Nephron (organoid): ENCODE measurements around the gene PEX10.

Experiments
- H3K27ac Mint-ChIP-seq, 3 experiments: 2 replicates each; pipeline ENCODE4 v1.8.0; 2020; ENCODE audit warnings: mixed read lengths in 3 of 3, mild to moderate bottlenecking in 2 of 3, moderate library complexity in 1 of 3
- H3K27me3 Mint-ChIP-seq: 2 replicates; pipeline ENCODE4 v1.8.0; 2021; ENCODE audit warnings: low read depth, mild to moderate bottlenecking, moderate library complexity, mixed read lengths
- H3K36me3 Mint-ChIP-seq: 2 replicates; pipeline ENCODE4 v1.8.0; 2020; ENCODE audit warnings: low read depth, mixed read lengths
- H3K4me1 Mint-ChIP-seq: 2 replicates; pipeline ENCODE4 v1.8.0; 2020; ENCODE audit warnings: mixed read lengths
- H3K4me3 Mint-ChIP-seq, 3 experiments: 2 replicates each; pipeline ENCODE4 v1.8.0; 2020; ENCODE audit warnings: mild to moderate bottlenecking in 3 of 3, mixed read lengths in 3 of 3, moderate library complexity in 2 of 3
- H3K9me3 Mint-ChIP-seq: 2 replicates; pipeline ENCODE4 v1.8.0; 2020; ENCODE audit warnings: mixed read lengths
- CTCF ChIP-seq, 3 experiments: fragments of 200-600 bp; sonication (generic); IDR thresholded peaks; one replicate each; pipeline ENCODE4 v1.5.0; 2021; ENCODE audit warnings: antibody characterized with exemption in 3 of 3; ENCODE audit not compliant: unreplicated experiment in 3 of 3

Gene PEX10

DNA sequence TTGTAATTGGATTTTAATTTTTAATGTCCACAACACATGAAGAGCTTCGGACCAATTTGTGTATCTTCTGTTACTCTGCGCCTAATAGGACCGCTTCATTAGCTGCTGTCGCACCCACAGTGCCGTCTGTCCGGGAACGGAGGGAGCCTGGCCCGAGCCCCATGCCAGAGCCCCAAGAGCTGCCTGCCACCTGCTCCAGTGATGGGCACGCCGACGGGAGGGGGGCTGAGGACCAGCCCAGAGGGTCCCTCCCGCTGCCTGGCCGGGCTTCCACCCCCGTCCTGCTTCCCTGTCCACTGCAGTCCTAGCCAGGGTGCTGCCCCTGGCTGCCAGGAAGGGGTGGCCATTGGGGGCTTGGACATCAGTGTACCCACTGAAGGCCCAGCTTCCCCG, 33.5 kb upstream of the PEX10 start:
- Mint-ChIP-seq H3K27me3 (peaks cover 61% of the 10 kb centered on the region), H3K4me3 (no peak overlapping the region), H3K9me3 (no peaks in the 10 kb centered on the region), H3K4me1 (no peaks in the 10 kb centered on the region), H3K36me3 (no peaks in the 10 kb centered on the region), H3K27ac (no peak overlapping the region)
- TF ChIP-seq CTCF (IDR thresholded peaks at IDR 0.05; ENCODE audit: unreplicated experiment in 3 of 3), result no peak

DNA sequence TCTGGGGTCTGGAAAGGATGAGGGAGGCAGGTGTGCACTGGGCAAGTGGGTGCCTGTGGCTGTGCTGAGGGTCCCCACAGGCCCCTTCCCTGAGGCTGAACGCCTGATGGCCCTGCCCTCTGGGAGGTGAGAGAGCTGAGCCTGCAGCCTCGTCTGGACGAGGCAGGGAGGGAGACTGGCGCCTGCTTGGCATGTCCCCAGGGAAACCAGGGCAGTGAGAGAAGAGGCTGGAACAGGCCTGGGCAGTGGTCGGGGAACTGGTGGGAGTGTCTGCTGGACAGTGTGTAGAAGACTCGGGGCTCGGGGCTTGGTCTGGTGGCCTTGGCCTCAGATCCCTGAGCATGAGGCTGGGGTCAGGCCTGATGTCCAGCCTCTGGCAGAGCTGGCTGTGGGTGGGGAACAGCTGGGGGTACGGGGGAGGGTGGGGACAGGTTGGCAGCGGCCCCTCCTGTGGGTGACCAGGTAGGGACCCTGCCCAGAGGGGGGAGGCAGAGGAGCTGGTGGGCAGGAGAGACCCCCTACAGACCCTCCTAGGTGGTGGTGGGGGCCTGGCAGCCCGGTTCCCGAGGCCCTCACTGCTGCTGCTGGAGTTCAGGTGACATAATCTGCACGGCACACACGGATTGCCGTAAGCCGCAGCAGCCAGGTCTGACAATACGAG, 32.9 kb upstream of the PEX10 start:
- Mint-ChIP-seq H3K9me3 (no peaks in the 10 kb centered on the region), H3K27ac (no peak overlapping the region), H3K36me3 (no peaks in the 10 kb centered on the region), H3K4me1 (no peaks in the 10 kb centered on the region), H3K4me3 (no peak overlapping the region), H3K27me3 (peaks cover 61% of the 10 kb centered on the region)
- TF ChIP-seq CTCF (IDR thresholded peaks at IDR 0.05; ENCODE audit: unreplicated experiment in 3 of 3), result no peak

DNA sequence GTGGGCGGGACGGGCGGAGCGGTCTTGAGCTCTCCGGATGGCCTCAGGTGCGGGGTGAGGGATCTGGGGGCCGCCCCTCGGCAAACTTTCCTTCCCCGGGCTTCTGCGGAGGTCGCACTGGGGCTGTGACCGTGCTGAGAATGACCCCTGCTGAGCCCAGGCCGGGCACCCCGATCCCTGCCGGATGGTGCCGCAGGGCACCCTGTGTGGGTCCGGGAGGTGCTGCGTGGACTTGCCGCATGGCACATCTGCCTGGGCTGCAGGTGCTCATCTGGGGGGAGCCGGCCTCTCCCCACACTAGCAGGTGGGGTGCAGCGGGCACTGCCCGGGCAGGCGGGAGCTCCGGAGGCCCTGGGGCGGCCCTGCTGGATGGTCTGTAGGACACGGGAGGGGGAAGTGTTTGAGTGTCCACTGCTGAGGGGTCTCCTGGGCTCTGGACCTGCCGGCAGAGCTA, 31.8 kb upstream of the PEX10 start:
- Mint-ChIP-seq H3K27me3 (peaks cover 56% of the 10 kb centered on the region), H3K27ac (no peak overlapping the region), H3K4me3 (no peak overlapping the region), H3K36me3 (no peaks in the 10 kb centered on the region), H3K9me3 (no peaks in the 10 kb centered on the region), H3K4me1 (no peaks in the 10 kb centered on the region)
- TF ChIP-seq CTCF (IDR thresholded peaks at IDR 0.05; ENCODE audit: unreplicated experiment in 3 of 3), result no peak

GRCh38 chr1:2443277-2444137, 31.1 kb upstream of the PEX10 start:
- Mint-ChIP-seq H3K27ac (no peak overlapping the region), H3K9me3 (no peaks in the 10 kb centered on the region), H3K4me3 (no peak overlapping the region), H3K27me3 (peaks cover 56% of the 10 kb centered on the region), H3K36me3 (no peaks in the 10 kb centered on the region), H3K4me1 (no peaks in the 10 kb centered on the region)
- no peak for TF ChIP-seq CTCF (IDR thresholded peaks at IDR 0.05; ENCODE audit: unreplicated experiment in 3 of 3)

DNA sequence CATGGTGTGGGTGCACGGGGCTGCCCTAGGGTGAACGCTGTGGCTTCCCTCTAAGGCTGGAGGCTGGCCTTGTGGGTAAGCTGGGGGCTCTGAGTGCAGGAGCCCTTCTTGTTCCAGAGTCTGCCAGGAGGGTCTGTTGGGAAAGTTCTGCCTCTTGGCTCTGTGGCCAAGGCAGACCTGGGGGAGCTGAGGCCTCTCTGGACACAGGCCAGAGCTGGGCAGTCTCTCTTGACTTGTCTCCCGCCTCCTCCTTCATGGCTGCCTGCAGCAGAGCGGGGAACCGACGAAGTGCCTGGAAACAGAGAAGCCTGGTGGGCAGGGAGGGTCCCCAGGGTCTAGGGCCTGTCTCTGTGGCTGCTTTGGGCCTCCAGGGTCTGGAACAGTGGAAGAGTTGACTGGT, 30.3 kb upstream of the PEX10 start:
- Mint-ChIP-seq H3K9me3 (no peaks in the 10 kb centered on the region), H3K27me3 (peaks cover 51% of the 10 kb centered on the region), H3K4me1 (no peaks in the 10 kb centered on the region), H3K4me3 (peak overlapping the region; percentile 50 to 64 (median 56)), H3K27ac (no peak overlapping the region), H3K36me3 (no peaks in the 10 kb centered on the region)
- no peak for TF ChIP-seq CTCF (IDR thresholded peaks at IDR 0.05; ENCODE audit: unreplicated experiment in 3 of 3)
